HepG2 (cell line): ENCODE measurements around the gene ZDHHC21.

Experiments
- GTF2F1 ChIP-seq: fragments of 150-350 bp; IDR thresholded peaks from 2 replicates; pipeline ENCODE4 v1.6.1; 2014; ENCODE audit warnings: low read length
- NFE2L2 ChIP-seq: fragments of 150-350 bp; IDR thresholded peaks from 2 replicates; pipeline ENCODE4 v1.6.1; 2014; ENCODE audit warnings: low read length
- POLR2A ChIP-seq, 2 experiments: IDR thresholded peaks; 2 replicates each; pipeline ENCODE4 v1.6.1; 2011; ENCODE audit warnings: low read depth in 2 of 2, low read length in 2 of 2, mild to moderate bottlenecking in 1 of 2, moderate library complexity in 1 of 2; ENCODE audit not compliant: insufficient read depth in 1 of 2
- YEATS4 ChIP-seq: sonication (generic); formaldehyde crosslinking; IDR thresholded peaks from 2 replicates; pipeline ENCODE4 v1.4.0; 2020; ENCODE audit warnings: missing genetic modification reagents, borderline replicate concordance
- ZNF605 ChIP-seq: sonication (generic); formaldehyde crosslinking; IDR thresholded peaks from 2 replicates; pipeline ENCODE4 v1.8.0; 2022; ENCODE audit warnings: mild to moderate bottlenecking, missing genetic modification reagents
- ZSCAN29 ChIP-seq: sonication (generic); formaldehyde crosslinking; conservative IDR thresholded peaks from 2 replicates; pipeline ENCODE4 v1.4.0; 2020; ENCODE audit warnings: mild to moderate bottlenecking, missing genetic modification reagents
- TF ChIP-seq, protein P1 (sequence below): sonication (generic); formaldehyde crosslinking; IDR thresholded peaks from 2 replicates; pipeline ENCODE4 v1.4.0; 2020; ENCODE audit warnings: missing genetic modification reagents

DNA sequence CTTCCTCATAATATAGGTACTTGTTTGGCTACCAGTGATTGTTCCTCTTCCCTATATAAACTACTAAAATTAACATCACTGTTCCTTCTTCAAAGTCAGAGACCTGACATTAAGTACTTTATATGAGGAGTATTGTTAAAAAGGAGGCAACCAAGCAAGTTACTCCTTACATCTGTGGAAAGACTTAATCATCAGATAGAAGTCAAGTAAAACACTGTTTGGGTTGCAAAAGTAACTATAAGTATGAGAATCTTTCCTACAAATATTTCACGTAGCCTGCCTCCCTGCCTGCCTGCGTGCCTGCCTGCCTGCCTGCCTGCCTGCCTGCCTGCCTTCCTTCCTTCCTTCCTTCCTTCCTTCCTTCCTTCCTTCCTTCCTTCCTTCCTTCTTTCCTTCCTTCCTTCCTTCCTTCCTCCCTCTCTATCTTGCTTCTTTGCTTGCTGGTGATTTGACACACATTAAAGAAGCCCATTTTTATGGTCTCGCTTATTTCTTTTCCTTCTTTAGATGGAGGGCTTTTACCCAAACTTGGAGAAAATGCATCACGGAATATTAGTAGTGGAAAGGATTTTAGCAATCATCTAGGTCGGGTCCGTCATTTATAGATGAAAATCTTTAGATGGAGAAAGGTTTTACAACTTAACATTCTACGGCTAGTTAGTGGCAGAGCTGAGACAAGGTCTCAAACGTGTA is 26.1 kb upstream of the ZDHHC21 start:
- no peak for TF ChIP-seq ZNF605 (CRISPR knock-in tag)
- TF ChIP-seq YEATS4 (CRISPR knock-in tag), result no peak
- no peak for TF ChIP-seq POLR2A (IDR thresholded peaks at IDR 0.05; ENCODE audit: insufficient read depth in 1 of 2, low read depth in 2 of 2, low read length in 2 of 2)
- TF ChIP-seq ZSCAN29 (CRISPR knock-in tag), result no peak
- TF ChIP-seq, protein P1, sequence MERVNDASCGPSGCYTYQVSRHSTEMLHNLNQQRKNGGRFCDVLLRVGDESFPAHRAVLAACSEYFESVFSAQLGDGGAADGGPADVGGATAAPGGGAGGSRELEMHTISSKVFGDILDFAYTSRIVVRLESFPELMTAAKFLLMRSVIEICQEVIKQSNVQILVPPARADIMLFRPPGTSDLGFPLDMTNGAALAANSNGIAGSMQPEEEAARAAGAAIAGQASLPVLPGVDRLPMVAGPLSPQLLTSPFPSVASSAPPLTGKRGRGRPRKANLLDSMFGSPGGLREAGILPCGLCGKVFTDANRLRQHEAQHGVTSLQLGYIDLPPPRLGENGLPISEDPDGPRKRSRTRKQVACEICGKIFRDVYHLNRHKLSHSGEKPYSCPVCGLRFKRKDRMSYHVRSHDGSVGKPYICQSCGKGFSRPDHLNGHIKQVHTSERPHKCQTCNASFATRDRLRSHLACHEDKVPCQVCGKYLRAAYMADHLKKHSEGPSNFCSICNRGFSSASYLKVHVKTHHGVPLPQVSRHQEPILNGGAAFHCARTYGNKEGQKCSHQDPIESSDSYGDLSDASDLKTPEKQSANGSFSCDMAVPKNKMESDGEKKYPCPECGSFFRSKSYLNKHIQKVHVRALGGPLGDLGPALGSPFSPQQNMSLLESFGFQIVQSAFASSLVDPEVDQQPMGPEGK, result no peak
- TF ChIP-seq NFE2L2, result no peak
- no peak for TF ChIP-seq GTF2F1
